ENCODE measurements around the gene ROMO1.

DNA sequence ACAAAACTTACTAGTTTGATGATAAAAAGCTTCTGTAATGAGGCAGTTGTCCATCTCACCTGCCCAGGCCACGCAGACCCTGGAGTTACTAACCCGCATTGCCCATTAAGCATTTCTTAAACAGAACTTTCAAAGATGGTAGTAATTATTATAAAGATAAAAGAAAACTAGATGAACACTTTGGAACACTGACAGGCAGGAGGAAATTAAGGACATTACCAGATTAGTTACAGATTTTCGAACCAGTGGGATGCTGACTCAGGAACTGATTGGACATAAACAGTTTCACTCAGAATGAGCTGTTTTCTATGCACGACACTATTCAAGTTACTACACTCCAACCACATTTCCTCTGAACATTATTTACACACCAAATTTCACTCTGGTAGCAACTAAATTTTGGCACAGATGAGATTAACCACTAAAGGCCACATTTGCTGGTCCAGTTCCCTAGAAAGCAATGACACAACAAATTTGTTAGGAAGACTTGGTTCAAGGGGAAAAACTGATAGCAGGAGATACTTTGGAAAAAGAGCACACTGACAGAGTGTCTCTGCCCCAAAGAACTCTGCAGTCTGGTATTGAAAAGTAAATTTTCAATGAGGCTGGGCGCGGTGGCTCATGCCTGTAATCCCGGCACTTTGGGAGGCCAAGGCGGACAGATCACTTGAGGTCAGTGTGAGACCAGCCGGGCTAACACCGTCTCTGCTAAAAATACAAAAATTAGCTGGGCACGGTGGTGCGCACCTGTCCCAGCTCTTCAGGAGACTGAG is 3.0 kb downstream of the ROMO1 start:
- TF ChIP-seq PKNOX1 (IDR thresholded peaks at IDR 0.05) (no peak), L3MBTL2 (conservative IDR thresholded peaks at IDR 0.05) (no peak), SUZ12 (IDR thresholded peaks at IDR 0.05) (no peak), SP1 (IDR thresholded peaks at IDR 0.05) (no peak), FOXA1 (IDR thresholded peaks at IDR 0.05) (no peak), ELF4 (IDR thresholded peaks at IDR 0.05) (no peak; the same call in 1 of the 2 replicates), BHLHE40 (IDR thresholded peaks at IDR 0.05; ENCODE audit: borderline replicate concordance) (no peak), CTBP1 (IDR thresholded peaks at IDR 0.05; ENCODE audit: borderline replicate concordance) (no peak), TARDBP (IDR thresholded peaks at IDR 0.05) (no peak), HDGF (IDR thresholded peaks at IDR 0.05; ENCODE audit: borderline replicate concordance) (no peak)
